ENCODE measurements around the gene RAB11FIP3. TPM values are rescaled to one million over a fixed set of nuclear protein-coding genes. Genes with fewer than 3 reads are reported as not detected.

RAB11FIP3 gene
- total and polyA plus RNA-seq, 2 of the 13 experiments (the other 11 are each of a cell fraction or from before 2014, with no cell fraction given), result 34.3 to 57.6 TPM

- no peak for TF ChIP-seq ZNF224 (CRISPR knock-in tag; IDR thresholded peaks at IDR 0.05)
- no peak for TF ChIP-seq ZNF569 (CRISPR knock-in tag; IDR thresholded peaks at IDR 0.05; ENCODE audit: borderline replicate concordance)
- no peak for TF ChIP-seq IKZF4 (CRISPR knock-in tag; IDR thresholded peaks at IDR 0.05; ENCODE audit: borderline replicate concordance, low read depth, not compliant biosample characterization)
- TF ChIP-seq ZFP41 (CRISPR knock-in tag; IDR thresholded peaks at IDR 0.05; ENCODE audit: borderline replicate concordance), result no peak
- TF ChIP-seq, protein P1, sequence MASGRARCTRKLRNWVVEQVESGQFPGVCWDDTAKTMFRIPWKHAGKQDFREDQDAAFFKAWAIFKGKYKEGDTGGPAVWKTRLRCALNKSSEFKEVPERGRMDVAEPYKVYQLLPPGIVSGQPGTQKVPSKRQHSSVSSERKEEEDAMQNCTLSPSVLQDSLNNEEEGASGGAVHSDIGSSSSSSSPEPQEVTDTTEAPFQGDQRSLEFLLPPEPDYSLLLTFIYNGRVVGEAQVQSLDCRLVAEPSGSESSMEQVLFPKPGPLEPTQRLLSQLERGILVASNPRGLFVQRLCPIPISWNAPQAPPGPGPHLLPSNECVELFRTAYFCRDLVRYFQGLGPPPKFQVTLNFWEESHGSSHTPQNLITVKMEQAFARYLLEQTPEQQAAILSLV (CRISPR knock-in tag; IDR thresholded peaks at IDR 0.05; ENCODE audit: borderline replicate concordance), result peak; percentile 23; the same call in 1 of the 2 replicates
- TF ChIP-seq ZNF33A (CRISPR knock-in tag; IDR thresholded peaks at IDR 0.05; ENCODE audit: borderline replicate concordance), result no peak
- no peak for TF ChIP-seq GABPB1 (CRISPR knock-in tag; IDR thresholded peaks at IDR 0.05)
- no peak for TF ChIP-seq ZBTB7A (CRISPR knock-in tag; IDR thresholded peaks at IDR 0.05)
- TF ChIP-seq SALL1 (CRISPR knock-in tag; IDR thresholded peaks at IDR 0.05), result peak; percentile 39; the same call in 1 of the 2 replicates
- peak; percentile 84; the same call in 1 of the 2 replicates for TF ChIP-seq CBX5 (CRISPR knock-in tag; IDR thresholded peaks at IDR 0.05; ENCODE audit: borderline replicate concordance)
Measured at GRCh38 chr16:391885-392335, 33.5 kb upstream of the RAB11FIP3 start (continued).

- TF ChIP-seq ZSCAN5A (CRISPR knock-in tag; IDR thresholded peaks at IDR 0.05; ENCODE audit: borderline replicate concordance) (no peak), ZNF121 (CRISPR knock-in tag; IDR thresholded peaks at IDR 0.05) (peak; percentile 69)
- FAIRE-seq, result no peak
Measured at GRCh38 chr16:392450-393030, 32.9 kb upstream of the RAB11FIP3 start.

More at GRCh38 chr16:392450-393030, 32.9 kb upstream of the RAB11FIP3 start:
- H3K4me2 ChIP-seq (ENCODE audit: low read depth, low read length), result no peak overlapping the region
- ChIA-PET CTCF (ENCODE audit: low intra/inter-chr PET ratio, low total read pairs) (interaction anchor here (1.9 to 2.0 kb wide), 2 partner anchors 95 to 103 kb away, joined by 11 read pairs; no protein-coding TSS in a partner anchor), POLR2A (interaction anchor here (1.0 to 1.5 kb wide), 3 partner anchors 9 to 109 kb away, joined by 3 to 5 read pairs (median 3); partner anchors contain the start of genes DECR2 and RAB11FIP3)
- WGBS (ENCODE audit: low lambda C conversion rate), result 97% methylated on average over 7 of the region's 7 CpGs
- H3K27me3 ChIP-seq (ENCODE audit: control insufficient read depth in 1 of 2, insufficient read depth in 2 of 2, low read length in 2 of 2), result no peaks in the 10 kb centered on the region
- no peak overlapping the region for H3K27ac ChIP-seq (ENCODE audit: extremely low read length, insufficient read depth, low read length)
- H3K4me3 ChIP-seq (replicated peaks in 1 of 3; ENCODE audit: insufficient read depth in 1 of 3, low read depth in 2 of 3, low read length in 3 of 3), result no peak overlapping the region
- no peaks in the 10 kb centered on the region for H3K9me3 ChIP-seq (ENCODE audit: low read length)
- H2AFZ ChIP-seq (ENCODE audit: low read length), result no peak overlapping the region
- no peaks in the 10 kb centered on the region for H3K36me3 ChIP-seq (replicated peaks in 1 of 2; ENCODE audit: control insufficient read depth in 1 of 2, insufficient read depth in 2 of 2, low read length in 2 of 2)
- in situ Hi-C loops (cut with HindIII; ENCODE audit: extremely low pct_ligation_motif_present, low pct_unique_long_range_greater_than_20kb), result no loop called here
- H3K9ac ChIP-seq (ENCODE audit: insufficient read depth, low read depth, low read length), result no peak overlapping the region
- no TSS peak for BruUV-seq (replicated peaks)
- no peak for ATAC-seq
- no peaks in the 10 kb centered on the region for H4K20me1 ChIP-seq (ENCODE audit: insufficient read depth, low read length)
- no peak for DNase-seq (ENCODE audit: low spot score)
- intact Hi-C loops (cut with micrococcal nuclease; ENCODE audit: unreplicated experiment), result loop anchor here (5.0 kb wide), 1 partner anchor 105 kb away; no protein-coding TSS in a partner anchor
- H3K79me2 ChIP-seq (ENCODE audit: insufficient read depth, low read length), result peaks cover 5% of the 10 kb centered on the region
- H3K4me1 ChIP-seq (ENCODE audit: insufficient read depth, low read length), result peaks cover 12% of the 10 kb centered on the region
